Peyer's patch (tissue), 4 donors: ENCODE data around the gene HUS1.

Source experiments
- CTCF ChIP-seq, 6 experiments: fragments of 450-650 bp in 4 of 6; fragments of 200-600 bp in 2 of 6; sonication (generic) in 1 of 6; IDR thresholded peaks; one replicate each; pipeline ENCODE4 v1.5.1; 2017 to 2019; ENCODE audit warnings: antibody characterized with exemption in 6 of 6, mild to moderate bottlenecking in 3 of 6, moderate library complexity in 1 of 6
- POLR2A ChIP-seq, 2 donors: fragments of 450-650 bp; IDR thresholded peaks; one replicate each; pipeline ENCODE4 v1.5.1; 2017; ENCODE audit warnings: antibody characterized with exemption in 2 of 2, mild to moderate bottlenecking in 2 of 2, moderate library complexity in 2 of 2

GRCh38 chr7:47949703-47950102 is 29.7 kb downstream of the HUS1 start:
- TF ChIP-seq CTCF (IDR thresholded peaks at IDR 0.05) (no peak), POLR2A (IDR thresholded peaks at IDR 0.05) (no peak)
